Activated CD4-positive, alpha-beta T cell treated with anti-CD3 and anti-CD28 coated beads for 4 hours (primary cell): ENCODE results near the gene NOC4L.
"Not testable (repeated sequence)": the region's sequence is repeated elsewhere in the genome, so short reads cannot be mapped to it uniquely, and the experiment has no call there.

Experiments used
- DNase-seq, 2 donors: peaks; one replicate each; pipeline ENCODE4 v3.0.0-alpha.2; 2020

The NOC4L gene

GRCh38 chr12:132144115-132144809, at the start of gene NOC4L, which contains the start of gene DDX51:
NOC4L (plus strand) TSS chr12:132144457; CDS start chr12:132144489, 32 bp downstream.
DDX51 (minus strand) TSS chr12:132144319; CDS start chr12:132144296, 23 bp downstream.
- peak; percentile 94 to 95 for DNase-seq

GRCh38 chr12:132095520-132096409, 48.5 kb upstream of the NOC4L start:
- DNase-seq, result no peak

- DNase-seq, result no peak
These were observed 44.5 kb upstream of the NOC4L start for GRCh38 chr12:132099739-132100138.

GRCh38 chr12:132100306-132101065, 43.8 kb upstream of the NOC4L start:
- no peak for DNase-seq

GRCh38 chr12:132102297-132102696, 42.0 kb upstream of the NOC4L start:
- DNase-seq, result no peak

GRCh38 chr12:132103072-132103471, 41.2 kb upstream of the NOC4L start:
- not testable (repeated sequence) for DNase-seq

GRCh38 chr12:132103542-132104308, 40.5 kb upstream of the NOC4L start:
- no peak for DNase-seq

GRCh38 chr12:132105467-132105866, 38.8 kb upstream of the NOC4L start:
- no peak for DNase-seq

GRCh38 chr12:132106921-132107320, 37.3 kb upstream of the NOC4L start:
- no peak for DNase-seq

- no peak for DNase-seq
These were observed 35.9 kb upstream of the NOC4L start for GRCh38 chr12:132108211-132108832.

- no peak for DNase-seq
These were observed 34.5 kb upstream of the NOC4L start for GRCh38 chr12:132109741-132110140.

GRCh38 chr12:132110677-132111076, 33.6 kb upstream of the NOC4L start:
- no peak for DNase-seq

- DNase-seq, result no peak
These were observed 32.5 kb upstream of the NOC4L start for GRCh38 chr12:132111654-132112304.

GRCh38 chr12:132114667-132115066, 29.6 kb upstream of the NOC4L start:
- DNase-seq, result no peak

GRCh38 chr12:132115500-132115899, 28.8 kb upstream of the NOC4L start:
- no peak for DNase-seq

GRCh38 chr12:132116709-132117557, 27.3 kb upstream of the NOC4L start:
- no peak for DNase-seq

- DNase-seq, result no peak
These were observed 26.7 kb upstream of the NOC4L start for GRCh38 chr12:132117558-132117875.

GRCh38 chr12:132118876-132119275, 25.4 kb upstream of the NOC4L start:
- no peak for DNase-seq

GRCh38 chr12:132121283-132121682, 23.0 kb upstream of the NOC4L start:
- DNase-seq, result no peak

- DNase-seq, result no peak
These were observed 20.1 kb upstream of the NOC4L start for GRCh38 chr12:132123970-132124765.
